GM23248 (cell line): ENCODE measurements around the gene KRT80. TPM values are rescaled to one million over a fixed set of nuclear protein-coding genes. Genes with fewer than 3 reads are reported as not detected.

Source experiments
- DNase-seq: peaks from one replicate; pipeline ENCODE4 v3.0.0-alpha.2; 2015
- H2AFZ ChIP-seq: fragments of 200-600 bp; sonication (generic); 2 replicates; pipeline ENCODE4 v1.6.1; 2016; ENCODE audit warnings: antibody characterized with exemption
- H3F3A ChIP-seq: fragments of 200-600 bp; sonication (generic); 2 replicates; pipeline ENCODE4 v1.6.1; 2016; ENCODE audit warnings: mild to moderate bottlenecking, antibody characterized with exemption, mixed run types; ENCODE audit not compliant: insufficient read depth
- H3K27ac ChIP-seq: fragments of 200-600 bp; sonication (generic); 2 replicates; pipeline ENCODE4 v1.5.1; 2016; ENCODE audit warnings: mild to moderate bottlenecking
- H3K27me3 ChIP-seq: fragments of 200-600 bp; sonication (generic); replicated peaks from 2 replicates; pipeline ENCODE4 v1.6.1; 2016; ENCODE audit warnings: mild to moderate bottlenecking; ENCODE audit not compliant: insufficient read depth
- H3K36me3 ChIP-seq: fragments of 200-600 bp; sonication (generic); 2 replicates; pipeline ENCODE4 v1.6.1; 2016; ENCODE audit warnings: low read depth, mild to moderate bottlenecking
- H3K4me1 ChIP-seq: fragments of 200-600 bp; sonication (generic); 2 replicates; pipeline ENCODE4 v1.6.1; 2016; ENCODE audit warnings: mild to moderate bottlenecking; ENCODE audit not compliant: insufficient read depth
- H3K4me2 ChIP-seq: fragments of 200-600 bp; sonication (generic); one replicate; pipeline ENCODE4 v1.6.1; 2016; ENCODE audit warnings: mild to moderate bottlenecking; ENCODE audit not compliant: unreplicated experiment
- H3K4me3 ChIP-seq: fragments of 200-600 bp; sonication (generic); 2 replicates; pipeline ENCODE4 v1.5.1; 2016; ENCODE audit warnings: mild to moderate bottlenecking
- H3K79me2 ChIP-seq: fragments of 200-600 bp; sonication (generic); 2 replicates; pipeline ENCODE4 v1.6.1; 2016; ENCODE audit warnings: mild to moderate bottlenecking; ENCODE audit not compliant: insufficient read depth
- H3K9ac ChIP-seq: fragments of 200-600 bp; sonication (generic); 2 replicates; pipeline ENCODE4 v1.6.1; 2016; ENCODE audit warnings: mild to moderate bottlenecking
- H3K9me2 ChIP-seq: fragments of 200-600 bp; sonication (generic); 2 replicates; pipeline ENCODE4 v1.6.1; 2016; ENCODE audit warnings: mixed run types, mild to moderate bottlenecking, moderate library complexity; ENCODE audit not compliant: insufficient read depth
- H3K9me3 ChIP-seq: fragments of 200-600 bp; sonication (generic); one replicate; pipeline ENCODE4 v1.6.1; 2017; ENCODE audit warnings: low read depth
- H4K20me1 ChIP-seq: fragments of 200-600 bp; sonication (generic); 2 replicates; pipeline ENCODE4 v1.6.0; 2016; ENCODE audit not compliant: insufficient read depth
- EZH2 ChIP-seq: fragments of 200-600 bp; sonication (generic); IDR thresholded peaks from 2 replicates; pipeline ENCODE4 v1.6.1; 2018; ENCODE audit warnings: antibody characterized with exemption, mild to moderate bottlenecking; ENCODE audit not compliant: insufficient read depth, poor library complexity, severe bottlenecking
- EZH2phosphoT487 ChIP-seq: fragments of 200-600 bp; sonication (generic); IDR thresholded peaks from 2 replicates; pipeline ENCODE4 v1.6.1; 2018; ENCODE audit warnings: antibody characterized with exemption, moderate library complexity, mild to moderate bottlenecking, low read depth; ENCODE audit not compliant: insufficient read depth
- WGBS, 2 experiments: methylation state at CpG; one replicate each; pipeline ENCODE4 v1.1.6; 2015 to 2017; ENCODE audit warnings: low lambda C conversion rate in 2 of 2, low coverage in 1 of 2; ENCODE audit errors: missing lambda C conversion rate in 2 of 2; 5-methylcytosine and 5-hydroxymethylcytosine counted together
- in situ Hi-C: fragments of 300-500 bp; cut with MboI; formaldehyde crosslinking; loops from 2 replicates; pipeline ENCODE4 v1.15.0; 2020
- polyA plus RNA-seq: library from polyadenylated mRNA; unstranded; fragments of >200 nt; fragmentation: Nextera tagmentation; extraction: Ambion mirVana; gene quantifications from 2 replicates; pipeline ENCODE4 v1.2.1, GENCODE V29; 2016
- total RNA-seq: library from RNA; depleted of rRNA; stranded (reverse); fragments of >200 nt; shearing (Covaris generic); gene quantifications from 2 replicates; pipeline ENCODE4 v1.2.3, GENCODE V29; 2014

Gene KRT80
- total and polyA plus RNA-seq, 2 experiments from 2014 or later: 0.65 to 1.3 TPM

GRCh38 chr12:52165096-52165855 lies 26.5 kb downstream of the KRT80 start:
- H3F3A ChIP-seq: no peaks in the 10 kb centered on the region
- H3K4me3 ChIP-seq: no peak overlapping the region
- no peaks in the 10 kb centered on the region for H3K9me2 ChIP-seq
- in situ Hi-C loops: no loop called here
- no peak overlapping the region for H3K27ac ChIP-seq
- H3K9me3 ChIP-seq: no peaks in the 10 kb centered on the region
- no peak overlapping the region for H3K4me2 ChIP-seq
- no peak overlapping the region for H3K9ac ChIP-seq
- H3K27me3 ChIP-seq: no peaks in the 10 kb centered on the region
- H4K20me1 ChIP-seq: no peaks in the 10 kb centered on the region
- WGBS, 2 experiments: 88 to 90% methylated on average over 13 of the region's 13 CpGs
- TF ChIP-seq EZH2 (no peak), EZH2phosphoT487 (no peak)
- no peak for DNase-seq
- no peaks in the 10 kb centered on the region for H3K79me2 ChIP-seq
- H2AFZ ChIP-seq: no peak overlapping the region
- H3K4me1 ChIP-seq: peaks cover 6% of the 10 kb centered on the region
- no peaks in the 10 kb centered on the region for H3K36me3 ChIP-seq

- DNase-seq: no peak
- no peaks in the 10 kb centered on the region for H3F3A ChIP-seq
- no peak for TF ChIP-seq EZH2
- no peak for TF ChIP-seq EZH2phosphoT487
- H3K79me2 ChIP-seq: no peaks in the 10 kb centered on the region
- in situ Hi-C loops: no loop called here
- 67 to 73% methylated on average over 13 of the region's 13 CpGs for WGBS, 2 experiments
- no peaks in the 10 kb centered on the region for H4K20me1 ChIP-seq
- no peaks in the 10 kb centered on the region for H3K36me3 ChIP-seq
- no peak overlapping the region for H3K4me2 ChIP-seq
- no peaks in the 10 kb centered on the region for H3K27me3 ChIP-seq
- H2AFZ ChIP-seq: no peak overlapping the region
- peaks cover 6% of the 10 kb centered on the region for H3K4me1 ChIP-seq
- no peak overlapping the region for H3K4me3 ChIP-seq
- no peaks in the 10 kb centered on the region for H3K9me3 ChIP-seq
- no peaks in the 10 kb centered on the region for H3K9me2 ChIP-seq
- no peak overlapping the region for H3K27ac ChIP-seq
- H3K9ac ChIP-seq: no peak overlapping the region
These were observed 27.2 kb downstream of the KRT80 start for GRCh38 chr12:52164624-52165023.

DNA sequence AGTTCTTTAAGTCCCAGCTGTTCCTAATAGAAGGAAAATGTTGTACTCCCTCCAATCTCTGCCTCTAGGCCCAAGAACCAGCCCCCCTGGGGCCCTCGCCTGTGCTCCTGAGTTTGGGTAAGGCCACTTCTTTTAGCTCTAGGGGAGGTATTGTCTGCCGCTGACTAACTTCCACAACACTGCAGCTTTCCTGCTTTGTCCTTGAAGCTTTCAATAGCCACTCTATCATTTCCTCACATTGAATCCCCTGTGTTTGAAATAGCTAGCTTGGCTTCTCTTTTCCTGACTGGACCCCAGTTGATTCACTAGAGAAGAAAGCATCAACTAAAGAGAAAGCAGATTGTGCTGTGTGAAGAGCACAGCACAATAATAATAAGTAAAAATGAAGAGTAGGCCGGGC lies 28.8 kb downstream of the KRT80 start:
- Histone ChIP-seq H3K9ac (no peak overlapping the region), H3K4me3 (no peak overlapping the region), H3K4me2 (no peak overlapping the region), H3K79me2 (no peaks in the 10 kb centered on the region), H3K36me3 (no peaks in the 10 kb centered on the region), H3F3A (no peaks in the 10 kb centered on the region), H3K4me1 (peaks cover 6% of the 10 kb centered on the region), H3K27ac (no peak overlapping the region), H3K9me2 (no peaks in the 10 kb centered on the region), H4K20me1 (no peaks in the 10 kb centered on the region), H2AFZ (no peak overlapping the region), H3K9me3 (no peaks in the 10 kb centered on the region), H3K27me3 (no peaks in the 10 kb centered on the region)
- 80 to 83% methylated on average over 3 of the region's 3 CpGs for WGBS, 2 experiments
- TF ChIP-seq EZH2phosphoT487 (no peak), EZH2 (no peak)
- in situ Hi-C loops: no loop called here
- no peak for DNase-seq

DNA sequence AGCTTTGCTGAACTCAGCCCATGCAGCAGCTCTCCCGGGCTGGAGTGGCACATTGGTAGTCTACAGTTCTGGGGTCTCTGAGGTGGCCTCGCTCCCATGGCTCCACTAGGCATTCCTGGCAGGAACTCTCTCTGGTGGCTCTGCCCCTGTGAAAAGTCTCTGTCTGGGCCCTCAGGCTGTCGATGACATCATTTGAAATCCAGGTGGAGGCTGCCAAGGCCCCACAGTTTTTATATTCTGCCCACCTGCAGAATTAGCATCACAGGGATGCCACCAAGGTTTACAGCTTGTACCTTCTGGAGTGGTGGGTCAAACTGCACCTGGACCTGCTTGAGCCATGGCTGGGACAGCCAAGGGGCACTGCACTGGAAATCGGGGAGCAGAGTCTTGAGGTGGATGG lies 31.6 kb downstream of the KRT80 start:
- 81 to 92% methylated on average over 3 to 4 of the region's 4 CpGs for WGBS, 2 experiments
- no peaks in the 10 kb centered on the region for H4K20me1 ChIP-seq
- H3K4me3 ChIP-seq: no peak overlapping the region
- H3K36me3 ChIP-seq: no peaks in the 10 kb centered on the region
- no peaks in the 10 kb centered on the region for H3K9me2 ChIP-seq
- in situ Hi-C loops: no loop called here
- no peaks in the 10 kb centered on the region for H3K79me2 ChIP-seq
- no peaks in the 10 kb centered on the region for H3K27me3 ChIP-seq
- no peaks in the 10 kb centered on the region for H3F3A ChIP-seq
- no peaks in the 10 kb centered on the region for H3K9me3 ChIP-seq
- H3K9ac ChIP-seq: no peak overlapping the region
- no peak overlapping the region for H3K4me2 ChIP-seq
- H3K27ac ChIP-seq: no peak overlapping the region
- no peak overlapping the region for H2AFZ ChIP-seq
- TF ChIP-seq EZH2 (no peak), EZH2phosphoT487 (no peak)
- DNase-seq: no peak
- H3K4me1 ChIP-seq: peaks cover 6% of the 10 kb centered on the region
